DMS 273 (cell line): ENCODE results near the gene TEX29.
A peak's percentile ranks its signal among the peaks of the same experiment; 100 is the strongest.

Source experiments
- DNase-seq: peaks from one replicate; lab custom pipeline; 2025; ENCODE audit not compliant: unreplicated experiment; lab: John Stamatoyannopoulos, UW

Gene TEX29

GRCh38 chr13:111339366-111340143 lies 19.1 kb downstream of the TEX29 start:
- DNase-seq = no peak

GRCh38 chr13:111341886-111342285 lies 21.4 kb downstream of the TEX29 start:
- DNase-seq = no peak

GRCh38 chr13:111342721-111343120 lies 22.3 kb downstream of the TEX29 start:
- DNase-seq = no peak

DNA sequence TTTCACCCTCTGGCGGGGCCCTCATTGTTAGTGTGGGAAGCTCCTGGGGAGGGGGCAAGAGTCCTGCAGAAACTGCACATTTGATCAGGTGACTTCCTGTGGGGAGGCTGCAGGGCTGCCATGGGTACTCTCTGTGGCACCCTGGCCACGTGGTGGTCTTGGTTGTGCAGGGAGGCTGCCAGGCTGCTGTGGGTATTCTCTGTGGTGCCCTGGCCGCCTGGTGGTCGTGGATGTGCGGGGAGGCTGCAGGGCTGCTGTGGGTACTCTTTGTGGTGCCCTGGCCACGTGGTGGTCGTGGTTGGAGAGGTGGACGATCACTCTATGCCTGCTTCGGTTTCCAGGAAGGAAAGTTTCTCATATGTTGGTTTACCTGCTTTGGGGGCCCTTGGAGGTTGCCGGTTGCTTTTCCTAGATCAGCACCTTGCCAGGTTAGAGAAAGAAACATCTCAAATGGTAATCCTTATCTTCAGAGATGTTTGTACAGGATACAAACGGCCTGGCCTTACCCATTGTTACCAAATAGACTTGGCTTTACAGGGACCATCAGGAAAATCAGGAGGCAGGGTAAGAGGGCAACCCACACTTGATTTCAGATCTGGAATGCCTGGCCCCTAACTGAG lies 22.9 kb downstream of the TEX29 start:
- DNase-seq = no peak

DNA sequence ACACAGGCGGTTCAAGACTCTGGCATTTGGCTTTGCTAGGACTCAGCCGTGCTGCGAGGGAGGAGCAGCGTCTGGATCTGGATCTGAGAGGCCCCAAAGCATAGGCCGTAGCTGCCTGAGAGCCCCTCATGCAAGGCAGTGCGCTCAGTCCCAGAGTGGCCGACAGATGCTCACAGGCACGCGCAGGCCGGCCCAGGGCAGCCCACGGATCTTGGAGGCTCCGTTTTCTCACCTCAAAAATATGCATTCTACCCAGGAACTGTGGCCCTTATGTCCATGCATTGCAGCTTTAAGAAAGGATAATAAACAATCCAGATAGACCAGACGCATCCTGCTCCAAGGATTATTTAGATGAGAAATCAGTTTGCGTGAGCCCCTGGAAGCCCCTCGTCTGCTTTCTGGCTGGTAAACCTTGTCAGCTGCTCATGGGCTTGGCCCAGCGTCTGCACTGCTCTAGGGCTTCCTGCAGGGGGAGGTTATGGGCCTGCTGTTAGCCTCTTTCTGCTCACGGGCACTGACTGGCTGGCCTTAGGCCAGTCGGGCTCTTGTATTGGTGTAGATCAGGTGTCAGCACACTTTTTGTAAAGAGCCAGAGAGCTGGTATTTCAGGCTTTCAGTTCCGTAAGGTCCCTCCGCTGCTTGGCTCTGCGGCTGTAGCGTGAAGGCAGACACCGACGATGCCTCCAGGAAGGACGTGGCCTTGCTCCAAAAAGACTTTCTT lies 24.2 kb downstream of the TEX29 start:
- DNase-seq = peak; percentile 88

- no peak for DNase-seq
Observed at GRCh38 chr13:111345682-111346081, 25.2 kb downstream of the TEX29 start.

GRCh38 chr13:111346101-111346680 lies 25.7 kb downstream of the TEX29 start:
- no peak for DNase-seq

GRCh38 chr13:111347438-111347837 lies 27.0 kb downstream of the TEX29 start:
- DNase-seq = no peak

DNA sequence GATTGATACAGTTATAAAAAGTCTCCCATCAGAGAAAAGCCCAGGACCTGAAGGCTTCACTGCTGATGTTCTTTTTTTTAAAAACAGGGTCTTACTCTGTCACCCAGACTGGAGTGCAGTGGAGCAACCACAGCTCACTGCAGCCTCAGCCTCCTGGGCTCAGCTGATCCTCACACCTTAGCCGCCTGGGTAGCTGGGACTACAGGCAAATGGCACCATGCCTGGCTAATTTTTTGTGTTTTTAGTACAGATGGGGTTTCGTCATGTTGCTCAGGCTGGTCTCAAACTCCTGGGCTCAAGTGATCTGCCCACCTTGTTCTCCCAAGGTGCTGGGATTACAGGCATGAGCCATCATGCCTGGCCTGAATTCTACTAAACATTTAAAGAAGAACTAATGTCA lies 33.1 kb downstream of the TEX29 start:
- DNase-seq = no peak

DNA sequence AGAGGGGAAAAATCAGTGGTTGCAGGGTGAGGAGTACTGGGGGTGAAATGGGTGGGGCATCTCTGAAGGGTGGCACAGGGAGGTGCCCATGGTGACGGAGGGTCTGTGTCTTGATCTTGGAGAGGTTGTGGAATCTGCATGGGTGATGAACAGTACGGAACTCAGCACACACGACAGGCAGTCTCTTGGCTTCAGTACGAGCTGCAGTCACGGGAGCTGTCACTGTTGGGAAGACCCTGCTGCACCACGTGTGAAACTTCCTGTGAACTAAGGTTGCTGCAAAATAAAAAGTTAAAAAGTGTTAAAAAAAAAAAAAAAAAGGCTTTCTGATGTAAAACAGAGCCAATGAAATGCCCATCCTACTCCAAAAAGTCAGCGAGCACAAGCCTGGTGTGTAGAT lies 34.3 kb downstream of the TEX29 start:
- DNase-seq = no peak

- no peak for DNase-seq
Observed at GRCh38 chr13:111356795-111357194, 36.4 kb downstream of the TEX29 start.

DNA sequence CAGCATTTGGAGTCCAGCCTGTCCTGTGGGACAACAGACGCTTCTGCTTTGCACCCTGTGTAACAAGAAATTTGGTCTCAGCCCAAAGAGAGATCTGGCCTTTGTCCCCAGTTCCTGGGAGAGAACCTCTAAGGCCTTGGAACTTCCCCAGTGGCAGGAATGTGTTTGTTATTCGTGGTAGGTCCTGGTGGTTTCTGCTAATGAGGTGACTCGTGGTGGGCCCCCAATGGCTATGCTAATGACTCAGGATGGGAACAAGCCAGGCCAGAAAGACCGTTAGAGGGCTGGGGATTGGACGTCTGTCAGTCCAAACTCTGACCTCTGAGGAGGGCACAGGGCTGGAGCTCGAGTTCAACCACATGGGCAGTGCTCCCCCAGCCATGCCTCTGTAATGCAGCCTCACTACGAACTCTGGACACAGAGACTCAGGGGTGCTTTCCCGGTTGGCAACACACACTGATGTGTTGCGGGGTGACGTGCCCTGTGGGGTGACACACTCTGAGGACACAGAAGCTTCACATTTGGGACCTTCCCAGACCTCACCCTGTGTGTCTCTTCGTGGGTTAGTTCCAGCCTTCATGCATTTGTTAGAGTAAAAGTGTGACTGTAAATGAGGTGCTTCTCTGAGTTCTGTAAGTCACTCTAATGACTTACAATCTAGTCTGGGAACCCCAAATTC lies 38.9 kb downstream of the TEX29 start:
- no peak for DNase-seq

- no peak for DNase-seq
Observed at GRCh38 chr13:111359930-111360329, 39.5 kb downstream of the TEX29 start.

DNA sequence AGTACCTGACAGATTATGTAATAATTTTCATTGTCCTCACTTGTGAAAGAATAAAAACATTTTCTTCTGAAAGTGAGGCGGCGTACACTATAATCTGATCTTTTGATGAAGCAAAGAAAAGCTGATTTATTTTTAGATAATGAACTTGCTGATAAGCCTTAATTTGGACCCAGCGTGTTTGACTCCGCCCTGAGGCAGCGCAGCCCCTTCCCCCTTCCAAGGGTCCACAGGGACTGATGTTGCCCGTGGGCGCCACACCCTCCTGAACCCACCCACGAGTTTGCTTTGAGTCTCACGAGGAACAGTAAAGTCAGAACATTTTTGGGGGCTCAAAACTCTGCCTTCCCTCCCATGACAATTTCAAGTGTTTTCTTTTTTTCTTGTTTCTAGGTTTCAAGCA lies 40.0 kb downstream of the TEX29 start:
- DNase-seq = no peak

DNA sequence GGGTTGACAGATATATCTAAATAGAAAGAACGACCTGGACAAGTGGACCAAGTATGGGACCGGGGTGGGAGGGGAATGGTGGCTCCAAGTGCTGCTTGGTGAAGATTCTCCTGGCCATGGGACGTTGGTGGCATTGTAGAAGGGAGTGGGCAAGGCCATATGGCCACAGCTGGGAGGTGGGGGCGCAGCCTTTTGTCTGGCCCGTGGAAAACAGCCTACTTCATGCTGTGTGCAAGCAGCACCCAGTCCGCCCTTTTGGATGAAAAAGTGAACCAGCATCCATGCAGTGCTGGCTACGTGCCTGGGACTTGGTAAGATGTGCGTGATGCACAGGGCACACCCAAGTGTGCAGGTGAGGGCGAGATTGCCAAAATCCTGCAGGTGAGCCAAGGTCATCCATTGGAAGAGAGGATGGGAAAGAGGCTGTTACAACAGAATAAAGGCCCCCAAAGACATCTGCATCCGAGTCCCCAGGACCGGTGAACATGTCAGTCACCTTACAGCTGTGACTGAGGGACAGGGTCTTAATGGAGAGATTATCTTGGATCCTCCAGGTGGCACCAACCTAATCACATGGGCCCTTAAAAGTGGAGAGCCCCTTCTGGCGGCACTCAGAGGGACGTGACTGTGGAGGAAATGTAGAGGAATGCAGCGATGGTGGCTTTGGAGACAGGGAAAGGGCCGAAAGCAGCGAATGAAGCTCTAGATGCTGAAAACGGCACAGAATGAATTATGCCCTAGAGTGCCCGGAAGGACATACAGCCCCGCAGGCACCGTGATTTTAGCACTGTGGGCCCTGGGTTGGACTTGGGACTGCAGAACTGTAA lies 40.8 kb downstream of the TEX29 start:
- DNase-seq = no peak

- no peak for DNase-seq
Observed at GRCh38 chr13:111361873-111362648, 41.6 kb downstream of the TEX29 start.

- DNase-seq = no peak
Observed at GRCh38 chr13:111363121-111363520, 42.7 kb downstream of the TEX29 start.

DNA sequence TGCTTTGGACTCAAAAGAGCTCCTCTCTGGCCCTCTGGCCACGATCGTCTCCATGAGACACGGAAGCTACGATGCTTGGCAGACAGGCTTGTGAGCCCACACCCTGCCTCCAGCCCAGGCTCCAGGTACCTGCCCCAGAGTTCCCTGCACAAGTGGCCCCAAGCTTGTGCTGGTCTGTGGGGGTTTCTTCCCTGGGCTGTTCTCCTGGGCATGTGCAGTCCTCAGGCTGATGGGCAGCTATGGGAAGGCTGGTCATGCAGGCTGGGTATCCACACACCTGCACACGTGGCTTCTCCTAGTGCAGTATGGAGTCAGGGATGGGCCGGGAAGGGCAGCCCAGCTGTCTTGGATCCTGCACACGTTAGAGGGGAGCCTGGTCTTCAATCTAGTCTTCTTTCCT lies 43.1 kb downstream of the TEX29 start:
- DNase-seq = no peak

- DNase-seq = no peak
Observed at GRCh38 chr13:111365149-111366005, 44.9 kb downstream of the TEX29 start.
